ENCODE results near the gene TTC33.
"Not testable (repeated sequence)": the region's sequence is repeated elsewhere in the genome, so short reads cannot be mapped to it uniquely, and the experiment has no call there.

TTC33 gene

GRCh38 chr5:40605295-40605958 lies 150.3 kb downstream of the TTC33 start:
- DNase-seq: no peak

DNA sequence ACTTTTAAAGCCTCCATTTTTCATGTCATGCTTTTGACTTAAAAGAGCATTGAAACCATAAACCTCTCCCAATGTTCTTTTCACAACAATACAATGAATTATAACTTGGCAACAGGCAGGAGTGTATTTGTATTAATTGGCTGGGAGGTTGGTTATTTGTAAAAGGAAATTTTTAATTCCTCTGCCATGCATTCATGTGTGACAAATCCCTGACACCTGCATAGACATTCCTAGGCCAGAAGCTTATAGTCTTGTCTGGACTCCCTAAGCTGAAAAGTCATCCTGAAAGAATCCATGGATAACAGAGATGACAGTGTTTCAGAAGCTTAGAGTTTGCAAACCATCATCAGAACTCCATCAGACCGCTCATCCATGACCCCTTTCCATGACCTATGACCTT lies 152.4 kb downstream of the TTC33 start:
- no peak for DNase-seq

- DNase-seq: no peak
These were observed 154.4 kb downstream of the TTC33 start for GRCh38 chr5:40601198-40601868.

- DNase-seq: no peak
These were observed 155.4 kb downstream of the TTC33 start for GRCh38 chr5:40600383-40600782.

GRCh38 chr5:40599676-40600075 lies 156.1 kb downstream of the TTC33 start:
- no peak for DNase-seq

DNA sequence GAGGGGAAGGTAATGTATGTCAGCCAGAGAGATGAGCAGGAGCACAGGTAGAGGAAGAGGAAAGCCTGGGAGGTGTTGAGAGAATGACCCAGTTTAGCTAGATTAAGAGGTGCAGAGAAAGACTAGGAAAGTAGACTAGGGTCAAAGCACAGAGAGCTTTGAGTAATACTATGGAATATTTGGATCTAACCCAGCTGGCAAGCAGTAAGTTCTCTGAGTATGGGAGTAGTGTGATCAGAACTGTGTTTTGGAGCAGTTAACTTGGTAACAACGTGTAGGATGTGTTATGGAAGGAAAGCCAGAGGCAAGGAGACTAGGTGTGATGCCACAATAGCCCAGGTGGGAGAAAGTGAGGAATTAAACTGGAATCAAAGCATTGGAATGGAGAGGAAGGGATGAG lies 160.9 kb downstream of the TTC33 start:
- DNase-seq: no peak

DNA sequence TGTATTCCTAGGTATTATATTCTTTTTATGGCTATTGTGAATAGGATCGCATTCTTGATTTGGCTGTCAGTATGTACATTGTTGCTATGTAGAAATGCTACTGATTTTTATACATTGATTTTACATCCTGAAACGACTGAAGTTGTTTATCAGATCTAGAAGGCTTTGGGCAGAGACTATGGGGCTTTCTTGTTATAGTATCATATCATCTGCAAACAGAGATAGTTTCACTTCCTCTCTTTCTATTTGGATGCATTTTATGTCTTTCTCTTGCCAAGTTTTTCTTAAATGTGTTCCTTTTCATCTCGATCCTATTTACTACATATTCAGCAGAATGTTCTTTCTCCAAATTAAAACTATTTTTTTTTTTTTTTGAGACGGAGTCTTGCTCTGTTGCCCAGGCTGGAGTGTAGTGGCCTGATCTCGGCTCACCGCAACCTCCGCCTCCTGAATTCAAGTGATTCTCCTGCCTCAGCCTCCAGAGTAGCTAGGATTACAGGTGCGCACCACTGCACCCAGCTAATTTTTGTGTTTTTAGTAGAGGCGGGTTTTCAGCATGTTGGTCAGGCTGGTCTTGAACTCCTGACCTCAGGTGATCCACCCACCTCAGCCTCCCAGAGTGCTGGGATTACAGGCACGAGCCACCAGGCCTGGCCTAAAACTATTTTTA lies 163.9 kb downstream of the TTC33 start:
- DNase-seq: not testable (repeated sequence)

GRCh38 chr5:40587376-40587775 lies 168.4 kb downstream of the TTC33 start:
- DNase-seq: no peak

DNA sequence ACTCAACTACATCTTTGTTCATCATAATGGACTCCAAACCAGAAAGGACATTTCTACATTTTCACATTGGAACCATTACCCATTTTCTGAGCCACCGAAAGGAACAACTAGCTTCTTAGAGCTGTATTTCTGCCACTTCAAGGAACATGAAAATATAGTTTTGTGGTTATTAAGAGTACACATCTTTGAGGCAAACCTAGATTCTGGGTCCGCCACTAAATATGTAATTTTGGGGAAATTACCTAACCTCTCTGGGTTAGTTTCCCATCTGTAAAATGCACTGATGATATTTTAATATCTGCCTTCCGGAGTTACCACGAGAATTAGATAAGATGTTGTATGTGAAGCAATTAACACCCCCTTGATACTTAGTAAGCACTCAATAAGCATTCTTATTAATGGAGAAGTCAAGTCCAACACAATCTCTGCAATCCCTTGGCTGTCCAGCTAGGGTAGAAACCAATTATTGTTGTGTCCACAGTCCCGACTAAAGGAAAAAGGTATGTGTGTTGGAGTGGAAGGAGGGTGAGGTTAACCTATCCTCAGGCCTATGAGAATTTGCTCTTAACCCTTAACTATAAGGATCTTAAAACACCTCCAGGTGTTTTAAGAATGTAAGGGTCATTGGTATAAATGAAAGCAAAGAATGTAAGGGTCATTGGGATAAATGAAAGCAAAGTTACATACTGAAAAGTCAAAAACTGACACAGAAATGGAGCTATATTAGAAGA lies 170.1 kb downstream of the TTC33 start:
- no peak for DNase-seq

GRCh38 chr5:40584054-40584453 lies 171.7 kb downstream of the TTC33 start:
- DNase-seq: no peak

DNA sequence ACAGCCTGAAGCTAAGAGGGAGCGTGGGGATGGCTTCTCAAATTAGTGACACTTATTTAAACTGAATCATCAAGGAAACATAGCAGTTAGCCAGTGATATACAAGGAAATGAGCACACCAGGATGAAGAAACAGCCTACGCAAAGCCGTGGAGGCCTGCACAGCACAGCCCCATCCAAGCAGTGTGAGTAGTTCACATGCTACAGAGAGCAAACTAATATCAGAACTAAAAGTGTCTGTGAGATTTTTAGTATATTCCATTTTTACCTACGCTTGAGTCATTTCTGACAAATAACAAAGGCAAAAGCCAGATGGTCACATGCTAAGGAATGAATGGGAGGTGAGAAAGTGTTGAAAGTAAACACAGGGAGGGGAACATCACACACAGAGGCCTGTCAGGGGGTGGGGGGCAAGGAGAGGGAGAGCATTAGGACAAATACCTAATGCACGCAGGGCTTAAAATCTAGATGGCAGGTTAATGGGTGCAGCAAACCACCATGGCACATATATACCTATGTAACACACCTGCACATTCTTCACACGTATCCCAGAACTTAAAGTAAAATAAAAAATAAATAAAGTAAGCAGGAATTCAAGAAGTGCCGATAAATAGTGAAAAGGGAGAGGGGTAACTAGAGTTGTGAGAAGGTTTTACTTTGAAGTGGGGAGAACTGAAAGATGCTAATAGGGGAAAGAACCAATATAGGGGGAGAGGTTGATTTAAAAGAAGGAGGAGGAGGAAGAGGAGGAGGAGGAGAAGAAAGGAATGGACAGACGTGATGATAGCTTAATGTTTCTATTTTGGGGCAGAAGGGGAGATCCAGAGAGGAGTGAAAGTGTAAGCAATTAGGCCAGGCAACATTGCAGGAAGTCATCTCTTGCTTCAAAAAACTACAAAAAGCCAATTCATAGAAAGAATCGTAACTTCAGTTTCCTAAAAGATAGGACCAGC lies 177.0 kb downstream of the TTC33 start:
- DNase-seq: no peak

GRCh38 chr5:40577718-40578117 lies 178.0 kb downstream of the TTC33 start:
- no peak for DNase-seq

DNA sequence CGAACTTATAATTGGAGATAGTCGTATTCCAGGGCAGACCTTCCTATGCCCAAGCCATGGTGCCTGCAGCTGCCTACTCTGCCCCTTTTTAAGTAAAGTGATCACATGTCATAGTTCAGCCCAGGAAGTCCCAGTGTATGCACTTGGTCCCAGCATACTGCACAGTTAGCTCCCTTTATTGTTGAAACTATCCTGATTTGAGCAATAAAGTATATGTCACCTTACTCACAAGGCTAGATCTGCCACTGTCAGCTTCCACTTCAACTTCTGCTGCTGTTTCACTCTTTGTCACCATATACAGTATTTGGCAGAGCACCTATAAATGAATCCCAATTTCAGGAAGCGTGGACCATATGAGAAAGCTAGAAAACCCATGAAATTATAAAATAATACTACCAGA lies 179.8 kb downstream of the TTC33 start:
- no peak for DNase-seq

DNA sequence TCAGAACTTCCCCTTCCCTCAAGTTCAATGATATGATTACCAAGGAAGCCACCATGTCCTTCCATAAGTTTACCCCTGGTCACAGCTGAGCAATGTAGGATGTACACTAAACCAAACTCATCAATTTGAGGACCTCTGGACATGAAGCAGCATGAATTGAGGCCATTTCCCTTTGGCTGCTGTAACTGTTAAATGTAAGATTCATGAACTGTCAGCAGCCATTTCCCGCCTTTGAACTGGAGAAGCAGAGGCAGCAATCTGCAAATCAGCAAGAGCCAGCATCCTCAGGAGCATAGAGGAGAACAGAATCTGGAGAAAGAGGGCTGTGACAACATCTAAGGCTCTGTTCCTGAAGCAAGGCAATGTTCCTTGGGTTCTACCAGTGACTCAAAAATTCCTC lies 180.3 kb downstream of the TTC33 start:
- no peak for DNase-seq

DNA sequence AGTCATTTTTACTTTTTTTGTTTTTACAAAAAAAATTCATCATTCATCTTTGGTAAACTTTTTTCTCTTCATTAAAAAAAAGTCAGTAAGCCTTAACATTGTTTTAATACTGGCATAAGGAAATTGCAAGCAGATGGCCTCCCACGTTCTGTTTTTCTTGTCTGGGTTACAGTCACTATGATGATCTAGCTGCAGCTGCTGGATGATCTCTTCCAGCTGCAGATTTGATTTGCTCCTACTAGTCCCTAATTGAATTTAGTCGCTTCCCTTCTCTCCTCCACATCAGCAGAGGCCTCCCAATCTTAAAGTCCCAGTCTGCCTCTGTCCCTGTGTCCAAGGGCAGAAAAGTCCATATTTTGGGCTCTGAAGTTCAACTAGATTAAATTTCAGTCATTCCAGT lies 182.8 kb downstream of the TTC33 start:
- no peak for DNase-seq

DNA sequence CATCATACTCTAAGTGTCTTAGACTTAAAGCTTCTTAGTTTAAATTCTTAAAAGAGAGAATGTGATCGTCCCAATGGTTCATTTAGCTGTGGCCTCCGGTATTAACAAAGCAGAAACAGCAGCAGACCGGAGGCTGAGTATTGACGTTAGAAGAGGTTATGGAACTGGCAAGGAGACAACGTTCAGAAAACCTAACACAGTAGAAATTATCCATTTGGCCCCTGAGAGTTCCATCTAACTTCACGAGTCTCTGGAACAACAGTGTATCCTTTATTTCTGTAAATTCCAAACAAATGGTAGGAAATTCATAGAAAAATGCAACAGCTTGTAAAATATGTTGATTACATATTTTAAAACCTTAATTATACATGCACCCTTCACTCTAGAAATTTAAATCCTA lies 183.4 kb downstream of the TTC33 start:
- no peak for DNase-seq

- DNase-seq: no peak
These were observed 184.0 kb downstream of the TTC33 start for GRCh38 chr5:40571729-40572128.

DNA sequence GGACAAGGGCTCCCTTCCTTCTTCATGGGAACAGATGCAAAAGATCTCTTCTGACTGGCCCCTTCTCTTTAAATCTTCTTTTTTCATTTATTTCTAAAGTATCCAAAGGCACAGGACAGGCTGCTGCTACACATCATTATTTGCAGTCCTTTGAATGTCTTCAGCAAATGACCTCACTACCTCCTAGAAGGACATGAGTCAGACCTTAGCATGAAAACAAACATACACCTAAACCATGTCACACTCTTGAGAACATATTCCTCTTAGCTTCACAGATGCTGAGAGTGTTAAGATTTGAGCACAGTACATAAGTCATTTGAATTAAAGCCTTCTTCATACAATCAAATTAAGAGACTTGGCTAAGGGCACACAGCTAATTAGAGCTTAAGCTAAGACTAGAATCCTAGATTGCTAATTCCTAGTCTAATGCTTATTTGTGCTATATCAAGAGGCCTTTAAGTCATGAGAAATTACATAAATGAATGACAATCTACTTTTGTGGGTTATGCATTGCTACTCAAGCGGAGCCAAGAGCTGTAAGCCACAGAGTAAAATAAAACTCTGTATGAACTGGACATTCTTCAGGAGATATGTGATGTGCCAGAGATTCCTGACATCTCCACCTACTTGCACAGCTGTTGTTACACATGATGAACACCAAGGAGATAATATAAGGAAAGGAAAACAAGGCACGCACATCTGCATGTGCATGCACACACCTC lies 185.2 kb downstream of the TTC33 start:
- no peak for DNase-seq

DNA sequence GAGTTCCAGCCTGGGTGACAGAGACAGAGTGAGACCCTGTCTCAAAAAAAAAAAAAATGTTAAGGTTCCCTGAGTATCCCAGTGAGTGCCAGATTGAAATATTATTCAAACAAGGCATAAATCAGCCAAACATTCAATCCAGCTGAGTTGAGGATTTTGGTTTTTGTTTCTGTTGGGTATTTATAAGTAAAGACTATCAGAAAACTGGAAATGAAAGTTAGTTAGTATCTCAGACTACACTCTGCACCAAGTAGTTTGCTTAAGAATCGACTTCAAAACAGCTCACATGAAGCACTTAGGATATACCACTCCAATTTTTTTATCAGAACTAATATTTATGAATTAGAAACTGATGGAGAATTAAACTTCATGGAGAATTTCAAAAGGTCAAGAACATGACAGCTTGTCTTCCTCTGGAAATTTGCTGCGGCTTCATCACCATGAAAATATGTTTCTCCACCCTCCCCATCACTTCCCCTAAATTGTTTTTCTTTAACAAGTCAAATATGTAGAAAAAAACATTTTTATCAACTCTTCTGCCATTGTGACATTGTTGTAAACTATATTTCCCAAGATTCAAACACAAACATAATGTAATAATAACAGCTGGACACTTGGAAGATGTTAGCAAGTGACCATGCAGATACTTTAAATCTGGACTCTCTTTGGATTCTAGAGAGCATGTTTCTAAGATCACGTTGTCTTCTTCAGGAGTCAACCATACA lies 186.1 kb downstream of the TTC33 start:
- no peak for DNase-seq

GRCh38 chr5:40568548-40568947 lies 187.2 kb downstream of the TTC33 start:
- DNase-seq: no peak

DNA sequence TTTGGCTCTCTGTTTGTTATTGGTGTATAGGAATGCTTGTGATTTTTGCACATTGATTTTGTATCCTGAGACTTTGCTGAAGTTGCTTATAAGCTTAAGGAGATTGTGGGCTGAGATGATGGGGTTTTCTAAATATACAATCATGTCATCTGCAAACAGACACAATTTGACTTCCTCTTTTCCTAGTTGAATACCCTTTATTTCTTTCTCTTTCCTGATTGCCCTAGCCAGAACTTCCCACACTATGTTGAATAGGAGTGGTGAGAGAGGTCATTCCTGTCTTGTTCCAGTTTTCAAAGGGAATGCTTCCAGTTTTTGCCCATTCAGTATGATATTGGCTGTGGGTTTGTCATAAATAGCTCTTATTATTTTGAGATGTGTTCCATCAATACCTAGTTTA lies 192.6 kb downstream of the TTC33 start:
- DNase-seq: not testable (repeated sequence)

Data from COR-L47 (cell line).